Measurements from ENCODE around the gene CXCL14.

CXCL14 gene

GRCh38 chr5:135551593-135552447 lies 27.0 kb downstream of the CXCL14 start:
- no peak for FAIRE-seq
- peak; percentile 81 for DNase-seq (ENCODE audit: insufficient read length, low spot score)

GRCh38 chr5:135549413-135549812 lies 29.4 kb downstream of the CXCL14 start:
- DNase-seq (ENCODE audit: insufficient read length, low spot score): no peak
- no peak for TF ChIP-seq POLR2A (IDR thresholded peaks at IDR 0.05; ENCODE audit: low read depth, low read length)
- no peak for FAIRE-seq

More at GRCh38 chr5:135551593-135552447, 27.0 kb downstream of the CXCL14 start:
- TF ChIP-seq POLR2A (IDR thresholded peaks at IDR 0.05; ENCODE audit: low read depth, low read length): no peak

GRCh38 chr5:135547590-135548254 lies 31.1 kb downstream of the CXCL14 start:
- DNase-seq (ENCODE audit: insufficient read length, low spot score): no peak
- no peak for FAIRE-seq
- TF ChIP-seq POLR2A (IDR thresholded peaks at IDR 0.05; ENCODE audit: low read depth, low read length): no peak

GRCh38 chr5:135546912-135547311 lies 31.9 kb downstream of the CXCL14 start:
- no peak for TF ChIP-seq POLR2A (IDR thresholded peaks at IDR 0.05; ENCODE audit: low read depth, low read length)
- no peak for FAIRE-seq
- DNase-seq (ENCODE audit: insufficient read length, low spot score): no peak

- FAIRE-seq: no peak
- DNase-seq (ENCODE audit: insufficient read length, low spot score): no peak
- TF ChIP-seq POLR2A (IDR thresholded peaks at IDR 0.05; ENCODE audit: low read depth, low read length): no peak
Observed at GRCh38 chr5:135546101-135546500, 32.7 kb downstream of the CXCL14 start.

- FAIRE-seq: no peak
- TF ChIP-seq POLR2A (IDR thresholded peaks at IDR 0.05; ENCODE audit: low read depth, low read length): no peak
- no peak for DNase-seq (ENCODE audit: insufficient read length, low spot score)
Observed at GRCh38 chr5:135545099-135545498, 33.7 kb downstream of the CXCL14 start.

- FAIRE-seq (no peak), DNase-seq (ENCODE audit: insufficient read length, low spot score) (no peak)
- TF ChIP-seq POLR2A (IDR thresholded peaks at IDR 0.05; ENCODE audit: low read depth, low read length): no peak
Observed at GRCh38 chr5:135543485-135544304, 35.1 kb downstream of the CXCL14 start.

- FAIRE-seq: no peak
- no peak for DNase-seq (ENCODE audit: insufficient read length, low spot score)
- TF ChIP-seq POLR2A (IDR thresholded peaks at IDR 0.05; ENCODE audit: low read depth, low read length): no peak
Observed at GRCh38 chr5:135543001-135543484, 35.7 kb downstream of the CXCL14 start.

- no peak for TF ChIP-seq POLR2A (IDR thresholded peaks at IDR 0.05; ENCODE audit: low read depth, low read length)
- no peak for DNase-seq (ENCODE audit: insufficient read length, low spot score)
- no peak for FAIRE-seq
Observed at GRCh38 chr5:135541807-135542502, 36.8 kb downstream of the CXCL14 start.

- DNase-seq (ENCODE audit: insufficient read length, low spot score): no peak
- no peak for FAIRE-seq
- TF ChIP-seq POLR2A (IDR thresholded peaks at IDR 0.05; ENCODE audit: low read depth, low read length): no peak
Observed at GRCh38 chr5:135539430-135540005, 39.3 kb downstream of the CXCL14 start.

- DNase-seq (ENCODE audit: insufficient read length, low spot score) (no peak), FAIRE-seq (no peak)
- TF ChIP-seq POLR2A (IDR thresholded peaks at IDR 0.05; ENCODE audit: low read depth, low read length): no peak
Observed at GRCh38 chr5:135538261-135538660, 40.5 kb downstream of the CXCL14 start.

- DNase-seq (ENCODE audit: insufficient read length, low spot score) (no peak), FAIRE-seq (no peak)
- TF ChIP-seq POLR2A (IDR thresholded peaks at IDR 0.05; ENCODE audit: low read depth, low read length): no peak
Observed at GRCh38 chr5:135537745-135538144, 41.0 kb downstream of the CXCL14 start.

GRCh38 chr5:135537271-135537670 lies 41.5 kb downstream of the CXCL14 start:
- TF ChIP-seq POLR2A (IDR thresholded peaks at IDR 0.05; ENCODE audit: low read depth, low read length): no peak
- no peak for DNase-seq (ENCODE audit: insufficient read length, low spot score)
- no peak for FAIRE-seq

All from H54 (cell line).